GM12878 (cell line): Measurements from ENCODE around the gene ATRNL1.

ENCODE experiments used
- EED ChIP-seq: sonication (generic); IDR thresholded peaks from 2 replicates; pipeline ENCODE4 v1.6.1; 2016; ENCODE audit warnings: antibody characterized with exemption, low read depth
- ESRRA ChIP-seq: IDR thresholded peaks from 2 replicates; pipeline ENCODE4 v1.6.1; 2012; ENCODE audit warnings: mild to moderate bottlenecking, low read length, improper control_type of control experiment
- IRF5 ChIP-seq: fragments of 450-650 bp; IDR thresholded peaks from 2 replicates; pipeline ENCODE4 v1.6.1; 2017; ENCODE audit warnings: borderline replicate concordance
- POLR2A ChIP-seq: IDR thresholded peaks from 2 replicates; pipeline ENCODE4 v1.6.1; 2011; ENCODE audit warnings: low read depth, mild to moderate bottlenecking, low read length
- POLR2AphosphoS5 ChIP-seq: IDR thresholded peaks from 2 replicates; pipeline ENCODE4 v1.6.1; 2011; ENCODE audit warnings: mild to moderate bottlenecking, low read length, inconsistent platforms
- RAD21 ChIP-seq: IDR thresholded peaks from 2 replicates; pipeline ENCODE4 v1.6.1; 2011; ENCODE audit warnings: mild to moderate bottlenecking, low read depth, low read length, moderate library complexity; ENCODE audit not compliant: insufficient read depth
- STAT3 ChIP-seq: IDR thresholded peaks from 2 replicates; pipeline ENCODE4 v1.6.1; 2011; ENCODE audit warnings: low read depth, low read length, improper control_type of control experiment

GRCh38 chr10:115939101-115939854, 846.1 kb downstream of the ATRNL1 start:
- TF ChIP-seq POLR2A (no peak), STAT3 (no peak), POLR2AphosphoS5 (no peak), IRF5 (no peak), ESRRA (no peak), EED (no peak), RAD21 (no peak)
